Testis (tissue), 2 donors: ENCODE results near the gene ROBO1.

ENCODE experiments used
- CTCF ChIP-seq, 3 experiments: fragments of 450-650 bp in 2 of 3; fragments of 200-600 bp in 1 of 3; sonication (generic) in 1 of 3; IDR thresholded peaks; one replicate each; pipeline ENCODE4 v1.5.1; 2016 to 2019; ENCODE audit warnings: antibody characterized with exemption in 3 of 3, mild to moderate bottlenecking in 2 of 3, moderate library complexity in 1 of 3
- POLR2A ChIP-seq: fragments of 450-650 bp; IDR thresholded peaks from one replicate; pipeline ENCODE4 v1.6.1; 2017; ENCODE audit warnings: antibody characterized with exemption, mild to moderate bottlenecking, moderate library complexity

GRCh38 chr3:78703944-78704343 is 1063.9 kb downstream of the ROBO1 start:
- no peak for TF ChIP-seq CTCF (IDR thresholded peaks at IDR 0.05)
- TF ChIP-seq POLR2A: no peak
